GM23338 (cell line): ENCODE results near the gene GTF2E1. TPM values are rescaled to one million over a fixed set of nuclear protein-coding genes. Genes with fewer than 3 reads are reported as not detected.

Experiments
- ATAC-seq: fragments of 200-7000 bp; cut with Tn5 transposase; 3 replicates; pipeline ENCODE4 v1.9.1; 2020
- DNase-seq: peaks from one replicate; pipeline ENCODE4 v3.0.0-alpha.2; 2015; ENCODE audit warnings: low spot score
- H2AFZ ChIP-seq: fragments of 200-600 bp; sonication (generic); 2 replicates; pipeline ENCODE4 v1.8.0; 2016; ENCODE audit warnings: antibody characterized with exemption, mild to moderate bottlenecking, moderate library complexity
- H3F3A ChIP-seq: fragments of 200-600 bp; sonication (generic); replicated peaks from 2 replicates; pipeline ENCODE4 v1.8.0; 2017; ENCODE audit warnings: antibody characterized with exemption, mixed run types, low read depth
- H3K27ac ChIP-seq: fragments of 200-600 bp; sonication (generic); 2 replicates; pipeline ENCODE4 v1.6.1; 2016; ENCODE audit warnings: low read depth
- H3K27me3 ChIP-seq: fragments of 200-600 bp; sonication (generic); 2 replicates; pipeline ENCODE4 v1.8.0; 2016; ENCODE audit warnings: mild to moderate bottlenecking, mixed run types, moderate library complexity; ENCODE audit not compliant: insufficient read depth
- H3K36me3 ChIP-seq: fragments of 200-600 bp; sonication (generic); 2 replicates; pipeline ENCODE4 v1.8.0; 2016; ENCODE audit warnings: mild to moderate bottlenecking; ENCODE audit not compliant: insufficient read depth
- H3K4me1 ChIP-seq: fragments of 200-600 bp; sonication (generic); 2 replicates; pipeline ENCODE4 v1.8.0; 2016; ENCODE audit warnings: mild to moderate bottlenecking, moderate library complexity; ENCODE audit not compliant: insufficient read depth
- H3K4me2 ChIP-seq: fragments of 200-600 bp; sonication (generic); 2 replicates; pipeline ENCODE4 v1.7.1; 2017; ENCODE audit warnings: mixed run types
- H3K4me3 ChIP-seq: fragments of 200-600 bp; sonication (generic); 2 replicates; pipeline ENCODE4 v1.6.1; 2016; ENCODE audit warnings: mixed run types
- H3K79me2 ChIP-seq: fragments of 200-600 bp; sonication (generic); replicated peaks from 2 replicates; pipeline ENCODE4 v1.8.0; 2017; ENCODE audit warnings: mild to moderate bottlenecking; ENCODE audit not compliant: insufficient read depth
- H3K9me2 ChIP-seq: fragments of 200-600 bp; sonication (generic); 2 replicates; pipeline ENCODE4 v1.8.0; 2017; ENCODE audit not compliant: insufficient read depth
- H4K20me1 ChIP-seq: fragments of 200-600 bp; sonication (generic); replicated peaks from 2 replicates; pipeline ENCODE4 v1.8.0; 2017; ENCODE audit warnings: mild to moderate bottlenecking; ENCODE audit not compliant: insufficient read depth
- H3K27ac Mint-ChIP-seq: 2 replicates; pipeline ENCODE4 v1.8.0; 2020; ENCODE audit warnings: inconsistent platforms, mild to moderate bottlenecking, moderate library complexity, mixed read lengths
- H3K27me3 Mint-ChIP-seq: 3 replicates; pipeline ENCODE4 v1.8.0; 2022; ENCODE audit warnings: low read depth, mild to moderate bottlenecking, moderate library complexity, mixed read lengths, inconsistent platforms; ENCODE audit not compliant: insufficient read depth, poor library complexity
- H3K36me3 Mint-ChIP-seq: 3 replicates; pipeline ENCODE4 v1.8.0; 2021; ENCODE audit warnings: low read depth, mild to moderate bottlenecking, inconsistent platforms, moderate library complexity, mixed read lengths
- H3K4me1 Mint-ChIP-seq: 3 replicates; pipeline ENCODE4 v1.8.0; 2020; ENCODE audit warnings: mild to moderate bottlenecking, inconsistent platforms, mixed read lengths
- H3K4me3 Mint-ChIP-seq: 3 replicates; pipeline ENCODE4 v1.8.0; 2021; ENCODE audit warnings: moderate library complexity, mild to moderate bottlenecking, inconsistent platforms, mixed read lengths
- H3K9me3 Mint-ChIP-seq: 3 replicates; pipeline ENCODE4 v1.8.0; 2020; ENCODE audit warnings: moderate library complexity, mild to moderate bottlenecking, inconsistent platforms, mixed read lengths
- CREB1 ChIP-seq: fragments of 250-450 bp; sonication (Bioruptor Pico); IDR thresholded peaks from 2 replicates; pipeline ENCODE4 v1.5.0; 2020; ENCODE audit warnings: low read depth, mild to moderate bottlenecking, moderate library complexity
- EZH2 ChIP-seq: fragments of 200-600 bp; sonication (generic); IDR thresholded peaks from one replicate; pipeline ENCODE4 v1.8.0; 2017; ENCODE audit warnings: antibody characterized with exemption, mild to moderate bottlenecking, low read depth; ENCODE audit not compliant: unreplicated experiment
- JUNB ChIP-seq: IDR thresholded peaks from one replicate; pipeline ENCODE4 v1.6.1; 2016; ENCODE audit warnings: antibody characterized with exemption; ENCODE audit not compliant: unreplicated experiment
- NANOG ChIP-seq: IDR thresholded peaks from 2 replicates; pipeline ENCODE4 v1.6.1; 2016; ENCODE audit warnings: antibody characterized with exemption, borderline replicate concordance
- REST ChIP-seq: IDR thresholded peaks from one replicate; pipeline ENCODE4 v1.6.1; 2018; ENCODE audit warnings: antibody characterized with exemption; ENCODE audit not compliant: unreplicated experiment
- ZNF331 ChIP-seq: fragments of 250-450 bp; sonication (Bioruptor Pico); IDR thresholded peaks from 2 replicates; pipeline ENCODE4 v1.5.0; 2020; ENCODE audit warnings: low read depth, mild to moderate bottlenecking, moderate library complexity
- polyA plus RNA-seq: library from polyadenylated mRNA; unstranded; fragments of >200 nt; fragmentation: Nextera tagmentation; extraction: Ambion mirVana; gene quantifications from 2 replicates; pipeline ENCODE4 v1.2.1, GENCODE V29; 2016
- total RNA-seq: library from RNA; depleted of rRNA; stranded (reverse); fragments of >200 nt; shearing (Covaris generic); gene quantifications from 2 replicates; pipeline ENCODE4 v1.2.3, GENCODE V29; 2014

Gene GTF2E1
- total and polyA plus RNA-seq, 2 experiments from 2014 or later, result 24.3 to 69.0 TPM

DNA sequence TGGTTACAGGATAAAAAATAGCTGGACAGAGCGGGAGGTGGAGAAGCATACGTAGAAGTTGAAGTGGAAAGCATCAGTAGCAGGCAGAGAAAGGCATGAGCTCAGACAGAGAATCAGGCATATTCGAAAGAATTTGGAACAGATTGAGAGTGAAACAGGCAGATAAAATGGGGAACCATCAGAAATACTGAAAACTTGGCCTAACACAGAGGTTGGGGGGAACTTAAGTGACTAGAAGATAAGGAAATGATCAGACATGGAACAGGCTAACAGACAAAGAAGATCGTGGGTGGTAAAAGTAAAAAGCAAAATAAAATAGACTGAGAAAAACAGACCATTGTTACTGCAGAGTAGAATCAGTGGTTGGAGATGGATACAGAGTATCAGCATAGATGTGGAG lies 32.9 kb downstream of the GTF2E1 start (continued):
- TF ChIP-seq REST, result no peak
- no peak for TF ChIP-seq EZH2
- no peak for TF ChIP-seq NANOG
- no peak for TF ChIP-seq CREB1 (CRISPR knock-in tag)
- TF ChIP-seq ZNF331 (CRISPR knock-in tag), result no peak

- no peak for ATAC-seq
- H3K36me3 Mint-ChIP-seq, result peaks cover 48% of the 10 kb centered on the region
- H3K27ac Mint-ChIP-seq, result peak overlapping the region; percentile 21; the same call in 1 of the 2 replicates
These were observed 36.2 kb downstream of the GTF2E1 start for GRCh38 chr3:120778776-120779175.

More at GRCh38 chr3:120778776-120779175, 36.2 kb downstream of the GTF2E1 start:
- Histone ChIP-seq H3K9me2 (no peaks in the 10 kb centered on the region), H3K4me2 (no peak overlapping the region), H4K20me1 (peaks cover 1% of the 10 kb centered on the region; the same call in 1 of the 2 replicates), H3K36me3 (peaks cover 9% of the 10 kb centered on the region), H3K79me2 (peaks cover 3% of the 10 kb centered on the region; the same call in 1 of the 2 replicates), H3K27ac (no peak overlapping the region), H3K4me3 (no peak overlapping the region), H3K4me1 (no peaks in the 10 kb centered on the region), H3K27me3 (no peaks in the 10 kb centered on the region), H3F3A (no peaks in the 10 kb centered on the region), H2AFZ (no peak overlapping the region)
- no peak for DNase-seq
- Mint-ChIP-seq H3K9me3 (no peaks in the 10 kb centered on the region), H3K4me1 (no peaks in the 10 kb centered on the region), H3K27me3 (no peaks in the 10 kb centered on the region), H3K4me3 (no peak overlapping the region)
- TF ChIP-seq JUNB (no peak), REST (no peak), ZNF331 (CRISPR knock-in tag) (no peak), EZH2 (no peak)
